NCI-H82 treated with DMSO at 0.1 percent for 48 hours (cell line): ENCODE measurements around the gene ZNF536.

Source experiments
- DNase-seq: peaks from one replicate; lab custom pipeline; 2025; ENCODE audit not compliant: unreplicated experiment; lab: John Stamatoyannopoulos, UW

The ZNF536 gene

GRCh38 chr19:30519607-30520205, 147.5 kb downstream of the ZNF536 start:
- DNase-seq: no peak

DNA sequence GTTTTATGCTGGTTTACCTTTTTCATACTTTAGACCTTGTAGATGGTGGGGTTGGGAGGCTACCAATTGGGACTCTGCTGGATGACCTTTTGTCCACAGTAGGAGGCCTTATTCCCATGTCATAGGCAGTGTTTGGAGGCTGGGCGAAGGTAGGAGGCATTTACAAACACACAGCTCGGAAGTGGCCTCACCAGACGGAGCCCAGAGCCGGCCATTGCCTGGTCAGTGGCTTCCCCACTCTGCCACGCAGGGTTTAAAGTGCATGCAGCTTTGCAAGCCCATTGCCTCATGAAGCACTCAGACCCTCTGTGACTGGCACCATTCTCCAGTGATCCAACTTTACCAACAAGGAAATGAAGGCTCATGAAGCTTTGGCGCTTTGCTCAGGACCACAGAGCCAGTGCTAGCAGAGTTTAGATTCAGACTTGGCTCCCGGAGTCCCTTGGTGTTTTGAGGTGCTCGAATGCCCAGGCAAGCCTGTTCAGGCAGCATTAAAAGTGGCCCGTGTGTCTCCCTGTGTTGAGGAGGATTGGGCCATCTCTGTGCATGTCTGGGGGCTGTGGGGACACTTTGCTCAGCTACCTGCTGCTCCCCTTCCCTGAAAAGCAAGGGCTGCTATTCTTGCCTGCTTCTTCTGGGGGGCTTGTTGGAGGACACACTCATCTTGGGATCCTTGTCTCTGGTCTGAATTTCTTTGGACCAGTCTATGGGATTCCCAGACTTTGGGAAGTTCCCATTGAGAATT, 148.7 kb downstream of the ZNF536 start:
- DNase-seq: no peak

DNA sequence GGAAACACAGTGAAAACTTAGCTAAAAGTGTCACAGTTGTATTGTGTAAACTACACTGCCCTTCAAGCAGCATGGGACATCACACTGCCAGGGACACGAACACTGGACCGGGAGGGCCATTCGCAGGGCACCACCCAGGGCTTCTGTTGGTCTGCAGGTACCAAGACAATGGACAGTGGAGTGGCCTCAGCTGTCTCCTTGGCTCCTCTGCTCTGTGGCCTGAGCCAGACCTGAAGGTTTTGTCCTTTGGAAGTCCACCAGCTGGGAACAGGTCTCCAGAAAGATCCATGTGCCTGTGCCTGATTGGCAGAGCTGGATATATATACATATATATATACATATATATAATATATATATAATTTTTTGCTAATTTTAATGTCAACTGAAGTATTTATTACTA, 149.8 kb downstream of the ZNF536 start:
- no peak for DNase-seq

DNA sequence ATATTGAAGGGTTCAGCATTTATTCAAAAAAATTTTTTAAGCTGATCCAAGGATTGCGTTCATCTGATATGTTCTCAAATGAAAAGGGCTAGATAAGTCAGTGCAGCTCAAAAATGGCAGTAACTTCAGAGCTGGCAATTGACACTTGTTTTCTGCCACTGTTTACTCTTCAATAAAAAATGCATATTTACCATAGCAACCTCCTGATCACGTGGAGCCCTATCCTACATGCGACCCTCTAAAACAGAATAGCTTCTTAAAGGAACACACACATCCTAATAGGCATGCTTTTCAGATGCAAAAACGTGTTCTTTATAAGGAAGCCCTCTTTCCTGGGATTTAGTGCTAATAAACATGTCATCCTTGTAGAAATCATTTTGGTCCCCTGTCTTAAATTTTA, 150.2 kb downstream of the ZNF536 start:
- DNase-seq: no peak

GRCh38 chr19:30523791-30524190, 151.6 kb downstream of the ZNF536 start:
- no peak for DNase-seq

DNA sequence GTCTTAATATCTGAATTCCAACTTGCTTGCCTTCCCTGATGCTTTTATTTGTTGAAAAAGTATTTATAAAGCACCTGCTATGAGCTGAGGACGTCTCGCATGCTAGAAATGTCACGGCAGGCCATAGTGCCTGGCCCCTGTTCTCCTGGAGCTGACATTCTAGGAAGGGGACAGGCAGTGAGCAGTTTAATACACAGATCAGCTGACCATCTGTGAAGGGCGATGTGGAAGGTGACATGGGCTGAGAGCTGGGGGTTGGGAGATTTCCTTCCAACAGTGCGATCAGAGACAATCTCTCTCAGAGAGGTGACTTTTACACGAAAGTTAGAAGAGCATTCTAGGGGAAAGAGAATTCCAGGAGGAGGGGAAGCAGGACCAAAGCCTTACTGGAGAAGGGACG, 153.2 kb downstream of the ZNF536 start:
- no peak for DNase-seq

DNA sequence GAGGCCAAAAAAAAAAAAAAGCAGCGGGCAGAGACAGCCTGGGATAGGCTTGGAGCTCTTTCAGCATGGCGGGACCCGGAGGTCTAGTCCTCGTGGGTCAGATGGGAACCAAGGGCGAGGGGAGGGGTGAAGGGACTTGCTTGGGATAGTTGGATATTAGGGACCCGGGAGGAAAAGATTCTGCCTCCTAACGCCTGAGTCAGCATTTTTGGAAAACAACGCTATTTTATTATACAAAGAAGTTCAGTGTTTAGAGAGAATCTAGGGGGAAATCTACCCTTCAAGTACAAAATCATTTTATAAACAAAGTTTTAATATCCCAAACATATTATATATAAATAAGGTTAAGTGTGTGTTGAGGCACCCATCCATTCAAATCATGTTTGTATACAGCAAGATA, 156.7 kb downstream of the ZNF536 start:
- DNase-seq: no peak

DNA sequence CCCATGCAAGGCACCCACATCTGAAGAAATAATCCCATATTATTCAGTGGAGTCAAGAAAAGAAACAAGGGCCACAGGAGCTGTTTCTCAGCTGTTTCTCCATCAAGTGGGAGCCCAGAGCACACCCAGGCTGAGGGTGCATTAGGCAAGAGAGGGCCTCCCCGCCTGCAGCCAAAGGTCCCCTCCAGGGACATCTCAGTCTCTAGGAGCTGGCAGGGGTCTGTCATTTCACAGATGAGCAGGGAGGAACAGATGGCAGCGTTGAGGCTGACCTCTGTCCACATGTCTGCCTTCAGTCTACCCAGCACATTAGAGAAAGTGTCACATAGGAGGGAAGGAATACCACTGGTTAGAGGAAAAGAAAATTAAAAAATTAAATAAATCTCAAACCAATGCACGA, 157.7 kb downstream of the ZNF536 start:
- peak; percentile 12 for DNase-seq

- no peak for DNase-seq
These were observed 158.6 kb downstream of the ZNF536 start for GRCh38 chr19:30530751-30531150.

DNA sequence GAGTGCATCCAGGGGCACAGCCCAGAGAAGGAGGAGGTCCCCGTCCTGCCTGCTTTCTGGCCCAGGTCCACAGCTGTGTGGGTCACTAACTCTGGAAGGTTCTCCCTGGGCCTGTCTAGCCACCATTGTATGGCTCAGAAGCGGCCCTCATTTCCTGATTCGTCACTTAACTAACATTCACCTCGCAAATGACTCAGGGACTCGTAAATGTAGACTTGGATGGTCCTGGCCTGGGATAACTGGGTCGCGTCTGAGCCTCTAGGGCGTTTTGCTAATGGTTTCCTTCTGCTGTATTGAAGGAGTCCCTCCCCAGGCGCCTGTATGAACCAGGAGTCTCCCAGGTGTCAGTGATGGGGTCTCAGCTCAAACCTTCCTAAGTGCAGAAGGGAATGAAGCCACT, 162.8 kb downstream of the ZNF536 start:
- no peak for DNase-seq

GRCh38 chr19:30536975-30537374, 164.8 kb downstream of the ZNF536 start:
- DNase-seq: no peak

GRCh38 chr19:30539315-30539714, 167.1 kb downstream of the ZNF536 start:
- DNase-seq: no peak

DNA sequence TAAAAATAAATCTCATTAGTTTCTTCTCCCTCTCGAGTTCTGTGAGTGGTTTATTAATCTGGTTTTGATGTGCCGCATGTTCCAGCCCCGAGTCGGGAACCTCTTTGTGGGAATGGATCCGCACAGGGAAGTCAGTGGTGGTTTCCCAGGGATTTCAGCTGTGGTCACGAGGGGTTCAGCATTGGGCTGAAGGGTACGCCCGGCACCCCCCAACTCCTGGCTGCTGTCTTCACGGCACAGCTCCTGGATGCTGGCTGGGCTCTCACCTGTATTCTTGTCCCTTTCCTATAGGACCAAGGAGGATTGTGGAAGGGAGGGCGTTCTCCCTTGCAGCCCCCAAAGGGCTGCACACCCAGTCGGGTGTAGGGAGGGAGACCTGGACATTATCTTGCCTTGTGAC, 167.8 kb downstream of the ZNF536 start:
- no peak for DNase-seq

DNA sequence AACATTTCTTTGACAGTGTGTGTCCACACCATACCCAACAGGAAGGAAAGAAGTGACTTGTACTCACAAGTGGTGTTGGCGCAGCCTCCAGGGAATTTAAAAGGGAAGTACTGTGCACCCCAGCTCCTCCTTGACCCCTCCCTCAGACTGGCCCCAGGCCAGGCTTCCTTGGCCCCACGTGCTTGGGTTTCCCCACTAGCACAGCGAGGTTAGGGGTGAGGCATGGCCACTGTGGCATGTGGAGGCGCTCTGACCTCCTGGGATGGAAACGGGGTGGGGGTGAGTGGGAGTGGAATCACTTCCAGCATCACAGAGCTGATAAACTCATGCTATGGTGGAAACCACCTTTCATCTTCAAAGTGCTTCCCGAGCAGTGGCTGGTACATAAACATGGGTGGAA, 168.6 kb downstream of the ZNF536 start:
- no peak for DNase-seq

- DNase-seq: no peak
These were observed 169.4 kb downstream of the ZNF536 start for GRCh38 chr19:30541575-30541974.

GRCh38 chr19:30543243-30543945, 171.2 kb downstream of the ZNF536 start:
- no peak for DNase-seq

- no peak for DNase-seq
These were observed 173.6 kb downstream of the ZNF536 start for GRCh38 chr19:30545752-30546151.

DNA sequence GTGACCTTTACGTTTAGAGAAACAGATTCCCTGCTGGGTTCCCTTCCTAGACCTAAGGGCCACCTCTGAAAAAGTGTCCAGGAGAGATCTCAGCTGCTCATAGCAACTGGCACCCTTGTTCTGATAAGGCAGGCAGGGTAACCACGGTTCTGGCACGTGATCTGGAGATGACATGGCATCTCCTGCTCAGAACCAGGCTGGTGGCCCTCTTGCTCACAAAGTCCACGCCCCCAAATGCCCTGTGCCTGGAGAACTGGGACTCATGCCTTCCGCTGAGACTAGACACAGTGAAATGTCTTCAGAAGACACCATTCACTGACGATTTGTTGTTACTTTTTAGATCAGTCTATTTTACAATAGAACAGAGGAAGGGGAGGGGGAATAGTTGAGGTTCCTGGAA, 174.1 kb downstream of the ZNF536 start:
- no peak for DNase-seq

- DNase-seq: no peak
These were observed 175.1 kb downstream of the ZNF536 start for GRCh38 chr19:30547246-30547645.

DNA sequence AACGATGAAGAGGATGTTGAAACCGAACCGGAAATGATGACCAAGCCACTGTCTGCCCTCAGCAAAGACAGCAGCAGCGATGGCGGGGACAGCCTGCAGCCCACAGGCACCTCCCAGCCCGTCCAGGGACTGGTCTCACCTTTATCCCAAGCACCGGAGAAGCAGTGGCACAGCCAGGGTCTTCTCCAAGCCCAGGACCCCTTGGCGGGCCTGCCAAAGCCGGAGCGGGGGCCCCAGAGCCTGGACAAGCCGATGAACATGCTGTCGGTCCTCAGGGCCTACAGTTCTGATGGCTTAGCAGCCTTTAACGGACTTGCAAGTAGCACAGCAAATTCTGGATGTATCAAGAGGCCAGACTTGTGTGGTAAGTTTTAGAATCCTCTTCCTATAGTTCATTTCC, 177.0 kb downstream of the ZNF536 start:
- DNase-seq: no peak

DNA sequence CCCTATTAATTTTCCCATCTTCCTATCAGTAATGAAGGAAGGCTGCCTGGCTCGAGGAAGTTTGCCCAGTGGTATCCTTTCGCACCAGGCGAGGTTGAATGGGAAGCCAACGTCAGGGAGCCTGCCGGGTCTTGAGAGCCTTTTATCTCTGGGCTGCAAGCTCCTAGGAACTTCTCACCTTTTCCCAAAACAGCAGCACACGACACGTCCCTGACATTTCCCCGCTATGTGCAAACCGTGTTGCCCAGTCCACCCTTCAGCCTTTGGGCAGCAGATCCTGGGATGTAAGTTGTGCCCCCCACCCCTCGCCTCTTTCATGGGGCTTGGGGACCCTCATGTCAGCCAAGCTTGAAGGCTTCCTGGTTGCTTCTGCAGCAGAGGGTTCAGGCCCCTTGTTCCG, 179.1 kb downstream of the ZNF536 start:
- no peak for DNase-seq

- peak; percentile 75 for DNase-seq
These were observed 180.4 kb downstream of the ZNF536 start for GRCh38 chr19:30552593-30552992.
